PFSK-1 (cell line): ENCODE data around the gene REXO2. TPM values are rescaled to one million over a fixed set of nuclear protein-coding genes. Genes with fewer than 3 reads are reported as not detected.
A peak's percentile ranks its signal among the peaks of the same experiment; 100 is the strongest.

ENCODE experiments used
- FOXP2 ChIP-seq: optimal IDR thresholded peaks from 2 replicates; pipeline ENCODE3; 2011; ENCODE audit warnings: borderline replicate concordance, control low read depth, inconsistent platforms; ENCODE audit not compliant: insufficient read depth; ENCODE audit errors: extremely low read length, extremely low read depth
- POLR2AphosphoS5 ChIP-seq: IDR thresholded peaks from 2 replicates; pipeline ENCODE4 v1.6.1; 2012; ENCODE audit warnings: low read depth, mild to moderate bottlenecking, control low read depth, low read length, moderate library complexity
- SIN3A ChIP-seq: IDR thresholded peaks from 2 replicates; pipeline ENCODE4 v1.6.1; 2012; ENCODE audit warnings: mild to moderate bottlenecking, low read length, moderate library complexity, borderline replicate concordance; ENCODE audit not compliant: insufficient read depth
- TAF1 ChIP-seq: IDR thresholded peaks from 2 replicates; pipeline ENCODE4 v1.6.1; 2012; ENCODE audit warnings: low read length, control low read depth, borderline replicate concordance; ENCODE audit not compliant: insufficient read depth
- polyA plus RNA-seq: library from polyadenylated mRNA; unstranded; fragments of >200 nt; gene quantifications from one replicate; pipeline ENCODE4 v1.2.1, GENCODE V29; 2012; ENCODE audit warnings: low read depth, missing spikeins; ENCODE audit not compliant: insufficient read length
- TF ChIP-seq, protein P1 (sequence below), 2 experiments: IDR thresholded peaks; 2 replicates each; pipeline versions ENCODE4 v1.6.1 to v1.8.0; 2011 to 2012; ENCODE audit warnings: low read depth in 2 of 2, low read length in 2 of 2, control low read depth in 1 of 2, inconsistent platforms in 1 of 2, mild to moderate bottlenecking in 1 of 2, moderate library complexity in 1 of 2; ENCODE audit not compliant: insufficient read depth in 1 of 2

REXO2 gene
- 176 TPM for polyA plus RNA-seq

DNA sequence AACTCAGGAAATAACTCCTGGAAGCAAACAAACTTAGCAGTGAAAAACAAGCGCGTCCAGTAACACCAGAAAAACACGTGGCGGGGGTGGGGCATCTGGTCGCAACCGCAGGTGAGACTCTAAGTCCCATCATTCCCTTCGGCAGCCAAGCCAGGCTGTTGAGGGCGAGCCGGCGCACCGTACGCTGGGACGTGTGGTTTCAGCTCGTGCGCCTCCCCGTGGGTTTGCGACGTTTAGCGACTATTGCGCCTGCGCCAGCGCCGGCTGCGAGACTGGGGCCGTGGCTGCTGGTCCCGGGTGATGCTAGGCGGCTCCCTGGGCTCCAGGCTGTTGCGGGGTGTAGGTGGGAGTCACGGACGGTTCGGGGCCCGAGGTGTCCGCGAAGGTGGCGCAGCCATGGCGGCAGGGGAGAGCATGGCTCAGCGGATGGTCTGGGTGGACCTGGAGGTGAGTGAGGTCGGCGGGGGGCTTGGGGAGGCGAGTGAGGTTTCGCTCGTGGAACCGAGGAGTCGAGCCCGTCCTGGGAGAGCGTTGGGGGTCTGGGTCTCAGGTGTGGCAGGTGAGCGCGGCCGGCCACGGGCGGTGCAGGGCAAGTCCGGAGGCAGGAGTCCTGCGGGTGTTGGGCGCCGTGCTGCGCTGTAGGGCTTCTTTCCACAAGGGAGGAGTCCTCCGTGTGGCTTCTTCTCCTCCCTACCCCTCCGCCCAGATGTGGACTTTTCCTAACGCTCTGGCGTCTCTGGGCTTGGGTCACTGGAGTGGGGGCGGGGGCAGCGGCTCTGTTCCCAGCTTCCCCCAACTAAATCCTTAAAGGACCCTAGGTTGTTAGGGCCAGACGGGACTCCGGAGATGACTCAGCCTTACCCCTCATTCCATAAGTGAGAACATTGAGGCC lies at the start of gene REXO2:
Gene REXO2, plus strand, starts transcription at position 239 of the 892 bp plus-strand sequence. Its CDS starts 62 bp downstream, at position 301.
- TF ChIP-seq, protein P1, sequence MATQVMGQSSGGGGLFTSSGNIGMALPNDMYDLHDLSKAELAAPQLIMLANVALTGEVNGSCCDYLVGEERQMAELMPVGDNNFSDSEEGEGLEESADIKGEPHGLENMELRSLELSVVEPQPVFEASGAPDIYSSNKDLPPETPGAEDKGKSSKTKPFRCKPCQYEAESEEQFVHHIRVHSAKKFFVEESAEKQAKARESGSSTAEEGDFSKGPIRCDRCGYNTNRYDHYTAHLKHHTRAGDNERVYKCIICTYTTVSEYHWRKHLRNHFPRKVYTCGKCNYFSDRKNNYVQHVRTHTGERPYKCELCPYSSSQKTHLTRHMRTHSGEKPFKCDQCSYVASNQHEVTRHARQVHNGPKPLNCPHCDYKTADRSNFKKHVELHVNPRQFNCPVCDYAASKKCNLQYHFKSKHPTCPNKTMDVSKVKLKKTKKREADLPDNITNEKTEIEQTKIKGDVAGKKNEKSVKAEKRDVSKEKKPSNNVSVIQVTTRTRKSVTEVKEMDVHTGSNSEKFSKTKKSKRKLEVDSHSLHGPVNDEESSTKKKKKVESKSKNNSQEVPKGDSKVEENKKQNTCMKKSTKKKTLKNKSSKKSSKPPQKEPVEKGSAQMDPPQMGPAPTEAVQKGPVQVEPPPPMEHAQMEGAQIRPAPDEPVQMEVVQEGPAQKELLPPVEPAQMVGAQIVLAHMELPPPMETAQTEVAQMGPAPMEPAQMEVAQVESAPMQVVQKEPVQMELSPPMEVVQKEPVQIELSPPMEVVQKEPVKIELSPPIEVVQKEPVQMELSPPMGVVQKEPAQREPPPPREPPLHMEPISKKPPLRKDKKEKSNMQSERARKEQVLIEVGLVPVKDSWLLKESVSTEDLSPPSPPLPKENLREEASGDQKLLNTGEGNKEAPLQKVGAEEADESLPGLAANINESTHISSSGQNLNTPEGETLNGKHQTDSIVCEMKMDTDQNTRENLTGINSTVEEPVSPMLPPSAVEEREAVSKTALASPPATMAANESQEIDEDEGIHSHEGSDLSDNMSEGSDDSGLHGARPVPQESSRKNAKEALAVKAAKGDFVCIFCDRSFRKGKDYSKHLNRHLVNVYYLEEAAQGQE (IDR thresholded peaks at IDR 0.05; ENCODE audit: insufficient read depth in 1 of 2, low read depth in 2 of 2, low read length in 2 of 2), result 0 out of 4 replicates have a peak, but pooled peaks of 1 of the 2 experiments have one; percentile 33
- peak; percentile 85 for TF ChIP-seq FOXP2
- peak; percentile 78; the same call in 1 of the 2 replicates for TF ChIP-seq SIN3A
- peak; percentile 73 for TF ChIP-seq POLR2AphosphoS5
- no peak for TF ChIP-seq TAF1

DNA sequence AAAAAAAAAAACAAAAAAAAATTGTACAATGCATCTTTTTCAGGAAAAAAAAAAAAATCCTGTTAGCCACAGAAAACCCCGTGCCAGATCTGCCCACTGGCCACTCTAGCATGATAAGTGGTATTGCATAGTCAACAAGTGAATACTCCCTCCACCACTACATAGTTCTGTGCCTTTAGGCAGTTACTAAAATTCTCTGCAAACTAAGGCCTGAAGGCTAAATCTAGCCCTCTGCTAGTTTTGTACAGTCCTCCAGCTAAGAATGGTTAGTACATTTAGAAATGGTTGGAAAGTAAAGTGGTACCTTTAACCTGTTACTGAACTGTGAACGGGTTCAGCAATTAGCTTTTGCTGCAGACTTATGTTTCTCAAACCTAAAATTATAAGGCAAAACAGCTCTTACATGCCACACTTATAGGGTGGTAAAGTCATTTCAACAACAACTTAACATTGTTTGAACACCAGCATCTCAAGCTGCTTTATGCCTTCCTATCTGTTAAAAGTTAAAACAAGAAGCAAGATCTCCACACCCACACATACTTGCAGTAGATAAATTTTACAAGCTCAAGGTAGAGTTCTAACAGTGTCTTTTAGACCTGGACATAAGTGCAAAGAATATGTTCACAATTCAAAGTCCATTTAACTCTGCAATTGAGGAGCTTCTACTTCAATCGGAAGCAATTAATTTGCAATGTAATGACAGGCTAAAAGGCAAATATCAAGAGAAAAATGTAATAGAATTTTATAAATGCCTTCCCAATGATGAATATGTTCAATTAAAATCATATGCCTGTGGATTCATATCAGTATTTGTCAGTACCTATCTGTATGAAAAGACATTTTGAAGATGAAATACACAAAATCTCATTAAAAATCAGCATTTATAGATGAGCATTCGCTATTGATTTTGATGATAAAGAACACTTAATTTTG lies 46.3 kb upstream of the REXO2 start:
- TF ChIP-seq POLR2AphosphoS5 (no peak), SIN3A (no peak), FOXP2 (no peak), TAF1 (no peak)
- TF ChIP-seq, protein P1 (IDR thresholded peaks at IDR 0.05; ENCODE audit: insufficient read depth in 1 of 2, low read depth in 2 of 2, low read length in 2 of 2), result no peak

DNA sequence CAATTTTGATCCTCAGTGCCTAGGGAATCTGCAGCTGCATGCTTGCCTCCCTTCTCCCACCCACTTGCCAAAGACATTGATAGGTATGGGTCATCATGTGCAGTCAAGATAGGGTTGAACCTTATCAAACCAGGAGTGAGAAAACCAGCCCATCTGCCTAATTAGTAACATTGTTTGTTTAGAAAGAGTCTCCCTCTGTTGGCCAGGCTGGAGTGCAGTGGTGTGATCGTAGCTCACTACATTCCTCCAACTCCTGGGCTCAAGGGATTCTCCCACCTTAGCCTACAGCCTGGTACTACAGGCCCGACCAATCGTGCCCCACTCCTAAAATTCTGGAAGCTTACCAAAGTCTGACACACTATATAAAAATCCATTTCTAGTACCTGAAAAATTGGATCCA lies 43.5 kb upstream of the REXO2 start:
- TF ChIP-seq TAF1 (no peak), SIN3A (no peak), POLR2AphosphoS5 (no peak), FOXP2 (no peak)
- TF ChIP-seq, protein P1 (IDR thresholded peaks at IDR 0.05; ENCODE audit: insufficient read depth in 1 of 2, low read depth in 2 of 2, low read length in 2 of 2), result no peak

DNA sequence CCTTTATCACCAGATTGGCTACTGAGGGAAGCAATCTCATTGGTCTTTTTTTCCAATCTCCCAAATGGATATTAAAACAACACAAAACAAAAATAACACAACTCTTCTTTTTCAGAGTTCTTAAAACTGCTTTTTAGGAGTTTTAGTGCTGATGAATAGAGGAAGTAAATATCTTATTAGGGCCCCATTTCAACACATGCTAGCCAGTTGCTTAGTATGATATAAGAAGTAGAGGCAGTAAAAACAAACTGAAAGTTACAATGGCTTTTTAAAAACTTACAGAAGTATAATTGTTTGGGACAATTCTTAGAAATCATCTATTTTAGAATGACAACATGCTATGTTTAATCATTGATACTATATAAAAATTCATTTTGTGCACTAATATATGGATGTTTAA lies 42.4 kb upstream of the REXO2 start:
- no peak for TF ChIP-seq POLR2AphosphoS5
- no peak for TF ChIP-seq SIN3A
- no peak for TF ChIP-seq FOXP2
- no peak for TF ChIP-seq TAF1
- TF ChIP-seq, protein P1 (IDR thresholded peaks at IDR 0.05; ENCODE audit: insufficient read depth in 1 of 2, low read depth in 2 of 2, low read length in 2 of 2), result no peak
